Measurements from ENCODE around the gene DMAC2L.

The DMAC2L gene

DNA sequence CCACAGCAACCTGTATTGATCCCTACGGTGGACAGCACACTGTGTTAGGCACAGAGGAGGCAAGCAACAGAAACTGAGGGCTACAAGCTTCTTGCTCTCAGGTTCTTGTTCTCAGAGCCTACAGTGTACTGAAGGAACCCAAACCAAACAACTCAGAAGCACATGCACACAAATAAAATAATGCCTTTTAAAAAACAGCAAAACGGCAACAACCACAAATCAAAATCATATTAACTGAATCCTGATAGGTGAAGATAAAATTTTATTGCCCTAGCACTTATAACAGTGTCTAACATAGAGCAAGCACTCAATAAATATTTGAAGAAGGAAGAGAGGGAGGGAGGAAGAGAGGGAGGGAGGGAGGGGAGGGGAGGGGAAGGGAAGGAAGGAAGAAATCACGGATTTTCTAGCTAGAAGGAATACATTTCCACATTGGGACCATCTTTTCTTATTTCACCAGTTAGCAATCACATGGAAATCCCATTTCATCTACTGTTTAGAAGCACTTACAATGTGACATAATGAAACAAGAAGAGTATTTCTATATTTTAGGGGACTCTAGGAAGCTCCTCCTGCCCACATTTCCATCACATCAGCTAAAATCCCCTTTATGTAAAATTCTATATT is 27.2 kb downstream of the DMAC2L start:
- DNase-seq: no peak
- no peak for TF ChIP-seq GATA1 (IDR thresholded peaks at IDR 0.05; ENCODE audit: low read depth, low read length)
- TF ChIP-seq POLR2A (IDR thresholded peaks at IDR 0.05; ENCODE audit: low read length): no peak

DNA sequence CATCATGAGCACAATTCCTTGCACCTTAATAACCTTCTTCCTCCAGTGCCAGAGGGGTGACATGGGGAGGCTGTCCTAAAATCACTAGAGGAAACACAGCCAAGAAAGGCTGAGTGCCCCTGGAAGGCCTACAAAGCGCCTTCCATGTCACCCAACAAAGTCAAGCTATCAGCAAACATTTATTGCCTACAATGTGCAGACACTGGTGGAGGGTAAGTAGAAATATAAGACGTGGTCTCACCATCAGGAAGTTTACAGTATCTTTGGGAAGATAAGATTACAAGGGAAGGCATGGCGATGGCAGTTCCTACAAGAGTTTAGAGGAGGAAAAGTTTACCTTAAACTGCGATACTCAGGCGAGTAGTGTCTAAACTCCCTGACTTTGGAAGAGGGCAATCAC is 27.9 kb downstream of the DMAC2L start:
- no peak for DNase-seq

DNA sequence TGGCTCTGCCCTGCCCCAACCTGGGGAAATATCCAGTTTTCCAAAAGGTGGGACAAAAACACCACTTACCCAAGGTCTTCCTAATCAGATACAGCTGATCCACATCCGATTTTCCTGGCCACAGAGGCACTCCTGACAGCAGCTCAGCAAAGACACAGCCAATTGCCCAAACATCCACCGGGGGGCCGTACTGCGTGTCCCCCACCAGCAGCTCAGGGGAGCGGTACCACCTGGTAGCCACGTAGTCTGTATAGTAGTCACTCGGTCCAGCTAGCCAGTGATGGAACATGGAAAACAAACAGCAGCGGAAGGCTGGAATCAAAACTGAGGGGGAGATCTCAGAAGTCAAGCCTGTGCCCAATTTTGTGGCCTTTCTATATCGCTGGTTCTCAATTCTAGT is 28.8 kb downstream of the DMAC2L start:
- peak; percentile 10 to 19 for DNase-seq
- TF ChIP-seq GATA1 (IDR thresholded peaks at IDR 0.05; ENCODE audit: low read depth, low read length) (no peak), POLR2A (IDR thresholded peaks at IDR 0.05; ENCODE audit: low read length) (no peak)

More for the DNA sequence above, 27.9 kb downstream of the DMAC2L start:
- TF ChIP-seq POLR2A (IDR thresholded peaks at IDR 0.05; ENCODE audit: low read length): no peak

DNA sequence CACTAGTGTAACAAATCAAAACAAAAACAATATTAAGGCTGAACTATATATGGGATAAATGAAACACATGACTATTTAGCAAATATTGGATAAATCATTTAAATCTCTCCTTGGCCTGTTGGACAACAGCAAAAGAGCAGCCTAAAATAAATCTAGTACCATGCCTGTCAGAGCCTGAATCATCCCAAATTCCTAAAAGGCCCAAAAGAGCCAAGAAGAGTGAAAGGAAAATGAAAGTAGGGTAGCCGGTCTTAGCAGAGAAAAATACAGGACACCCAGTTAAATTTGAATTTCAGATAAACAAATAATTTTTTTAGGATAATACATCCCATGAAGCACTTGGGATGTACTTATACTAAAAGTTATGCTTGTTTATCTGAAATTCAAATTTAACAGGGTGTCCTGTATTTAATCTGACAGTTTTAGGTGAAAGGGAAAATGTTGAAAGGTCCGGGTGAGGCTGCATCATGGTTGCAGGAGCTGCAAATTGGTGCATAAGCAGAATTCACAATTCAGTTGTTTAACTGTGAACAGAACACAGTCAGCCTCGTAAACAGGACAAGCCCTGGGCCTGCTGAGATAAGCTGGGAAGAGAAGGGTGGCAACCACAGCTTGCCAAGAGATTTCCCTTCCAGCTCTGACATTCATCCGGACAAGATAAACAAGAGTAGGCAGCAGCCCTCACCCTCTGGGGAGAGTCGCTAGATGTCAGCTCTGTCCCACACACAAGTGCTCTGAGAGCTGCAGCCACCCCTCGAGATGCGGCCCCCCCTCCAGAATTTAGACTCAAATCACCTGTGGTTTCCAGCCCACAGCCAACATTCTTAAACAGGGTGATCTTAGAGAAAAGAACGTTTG is 30.3 kb downstream of the DMAC2L start:
- peak; percentile 95 to 97 for DNase-seq
- TF ChIP-seq GATA1 (IDR thresholded peaks at IDR 0.05; ENCODE audit: low read depth, low read length) (peak; percentile 50), POLR2A (IDR thresholded peaks at IDR 0.05; ENCODE audit: low read length) (peak; percentile 48)

DNA sequence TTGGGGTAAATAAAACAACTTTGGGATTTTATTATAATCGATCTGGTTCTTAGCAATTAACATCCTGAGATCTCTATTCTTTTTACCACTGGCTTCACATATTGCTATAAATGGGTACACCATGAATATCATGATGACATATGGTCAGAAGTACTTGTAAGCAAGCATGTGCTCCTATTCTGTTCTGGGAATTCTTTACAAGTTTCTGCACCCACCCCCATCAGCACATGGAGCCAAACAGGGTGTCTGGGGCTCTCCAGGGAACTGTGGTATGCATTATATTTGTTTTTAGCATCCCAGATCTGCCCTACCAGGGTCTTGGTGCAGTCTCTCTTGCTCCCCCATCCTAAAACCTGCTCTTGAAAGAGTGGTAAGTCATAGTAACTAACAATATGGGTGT is 31.3 kb downstream of the DMAC2L start:
- DNase-seq: peak in 1 of 2 experiments; percentile 62
- TF ChIP-seq GATA1 (IDR thresholded peaks at IDR 0.05; ENCODE audit: low read depth, low read length) (no peak), POLR2A (IDR thresholded peaks at IDR 0.05; ENCODE audit: low read length) (no peak)

DNA sequence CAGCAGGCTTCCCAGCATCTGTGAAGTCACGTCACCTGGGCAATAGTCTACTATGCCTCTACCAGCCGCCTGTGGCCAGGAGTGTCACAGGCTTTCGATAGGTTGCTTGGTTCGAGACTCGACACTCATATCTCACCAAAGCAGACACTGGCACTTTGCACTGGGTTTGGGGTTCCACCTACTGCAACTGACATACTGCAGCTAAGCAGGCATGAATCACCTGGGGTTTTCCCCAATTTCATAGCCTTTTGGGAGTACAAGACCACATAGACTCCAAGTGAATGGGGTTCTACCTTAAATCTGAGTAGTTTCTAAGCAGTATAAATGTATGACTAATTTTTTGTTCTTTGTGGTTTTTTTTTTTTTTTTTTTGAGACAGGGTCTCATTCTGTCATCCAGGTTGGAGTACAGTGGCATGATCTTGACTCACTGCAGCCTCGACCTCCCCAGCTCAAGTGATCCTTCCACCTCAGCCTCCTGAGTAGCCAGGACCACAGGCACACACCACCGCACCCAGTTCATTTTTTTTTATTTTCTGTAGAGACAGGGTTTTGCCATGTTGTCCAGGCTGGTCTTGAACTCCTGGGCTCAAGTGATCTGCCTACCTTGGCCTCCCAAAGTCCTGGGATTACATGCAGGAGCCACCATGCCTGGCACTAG is 32.1 kb downstream of the DMAC2L start:
- TF ChIP-seq GATA1 (IDR thresholded peaks at IDR 0.05; ENCODE audit: low read depth, low read length): no peak
- no peak for TF ChIP-seq POLR2A (IDR thresholded peaks at IDR 0.05; ENCODE audit: low read length)
- DNase-seq: peak; percentile 88 to 90

DNA sequence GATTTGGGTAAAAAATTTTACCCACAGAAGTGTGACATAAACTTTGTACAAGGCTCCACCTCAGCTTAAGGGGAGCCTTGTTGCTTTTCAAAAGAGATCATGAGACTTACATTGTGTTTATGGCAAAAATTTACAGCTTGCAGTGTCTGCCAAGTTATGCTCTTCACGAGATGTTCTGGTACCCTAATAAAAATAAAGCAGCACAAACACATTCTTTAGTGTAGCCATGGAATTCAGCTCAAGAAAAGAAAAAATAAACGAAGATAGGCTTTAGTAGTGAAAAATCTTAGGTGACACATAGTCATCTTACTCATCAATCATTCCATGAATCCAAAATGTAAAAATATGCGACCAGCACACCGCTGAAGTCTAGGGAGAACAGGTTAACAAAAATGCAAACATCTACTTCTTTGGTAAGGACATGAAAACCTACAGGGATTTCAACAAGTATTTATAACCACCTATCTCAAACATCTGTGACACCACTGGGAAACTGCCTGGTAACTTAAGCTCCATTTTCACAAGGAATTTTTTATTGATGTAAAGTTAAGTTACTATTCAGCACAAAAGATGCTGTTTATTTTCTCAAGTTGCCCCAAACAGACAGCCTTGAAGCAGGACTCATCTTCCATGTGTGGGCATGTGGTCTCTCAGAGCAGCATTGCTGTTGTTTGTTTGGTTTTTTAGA is 32.9 kb downstream of the DMAC2L start:
- DNase-seq: peak in 1 of 2 experiments; percentile 36
- TF ChIP-seq GATA1 (IDR thresholded peaks at IDR 0.05; ENCODE audit: low read depth, low read length) (no peak), POLR2A (IDR thresholded peaks at IDR 0.05; ENCODE audit: low read length) (no peak)

DNA sequence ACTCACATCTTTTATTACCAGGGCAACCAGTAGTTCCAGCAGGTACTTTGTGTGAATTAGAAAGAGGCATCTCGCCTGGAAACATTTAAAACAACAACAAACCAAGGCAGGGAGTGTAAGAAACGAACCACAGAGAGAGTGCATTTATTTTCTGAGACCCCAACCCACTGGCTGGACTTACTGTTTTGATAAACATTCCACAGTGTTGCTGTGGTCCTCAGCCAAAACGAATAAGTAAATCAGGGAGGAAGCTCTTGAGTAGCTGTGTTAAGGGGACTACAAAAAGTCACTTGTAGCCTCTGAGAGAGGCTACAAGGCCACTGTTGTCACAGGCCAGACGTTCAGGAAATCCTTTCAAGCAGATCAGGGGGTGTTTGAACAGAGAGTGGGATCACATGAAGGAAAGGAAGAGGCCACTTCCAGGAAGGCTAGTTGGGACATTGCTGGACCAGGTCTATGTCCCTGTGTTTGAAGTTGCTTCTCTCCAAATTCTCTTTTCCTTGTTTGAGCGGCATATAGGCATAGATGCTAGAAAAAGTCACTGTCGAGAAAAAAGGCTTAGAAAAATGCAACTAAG is 33.8 kb downstream of the DMAC2L start:
- DNase-seq: no peak
- TF ChIP-seq POLR2A (IDR thresholded peaks at IDR 0.05; ENCODE audit: low read length) (no peak), GATA1 (IDR thresholded peaks at IDR 0.05; ENCODE audit: low read depth, low read length) (no peak)

DNA sequence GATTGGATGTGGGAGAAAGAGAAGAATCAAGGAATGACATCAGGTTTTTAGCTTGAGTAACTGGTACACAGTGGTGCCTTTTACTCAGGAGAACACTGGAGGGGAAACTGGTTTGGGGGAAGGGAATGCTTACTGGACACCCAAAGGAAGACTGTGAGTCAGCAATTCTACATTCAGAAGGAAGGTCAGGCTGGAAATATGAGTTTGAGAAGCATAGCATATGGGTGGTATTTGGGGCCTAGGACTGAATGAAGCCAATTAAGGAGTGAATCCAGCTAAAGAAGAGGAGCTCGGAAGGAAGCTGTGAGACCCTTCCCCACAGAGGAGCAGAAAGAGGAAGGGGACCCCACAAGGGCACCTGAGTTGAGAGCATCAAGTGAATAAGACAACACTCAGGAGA is 35.4 kb downstream of the DMAC2L start:
- DNase-seq: peak in 1 of 2 experiments; percentile 52

DNA sequence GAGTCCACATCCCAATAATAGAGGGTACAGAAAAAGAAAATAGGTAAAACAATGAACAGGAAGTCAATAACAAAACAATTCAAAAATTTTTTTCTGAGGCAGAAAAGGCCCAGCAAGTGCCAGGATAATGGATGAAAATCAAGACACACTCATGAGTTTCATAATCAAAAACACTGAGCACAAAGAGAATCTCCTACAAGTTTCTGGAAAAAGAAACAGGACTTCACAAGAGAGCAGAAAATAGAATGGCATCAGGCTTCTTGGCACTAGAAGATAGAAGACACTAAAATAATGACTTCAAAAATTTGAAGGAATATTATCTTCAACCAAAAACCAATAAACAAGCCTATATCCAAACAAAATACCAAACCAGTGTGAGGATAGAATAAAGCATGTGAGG is 36.8 kb downstream of the DMAC2L start:
- TF ChIP-seq GATA1 (IDR thresholded peaks at IDR 0.05; ENCODE audit: low read depth, low read length): no peak
- TF ChIP-seq POLR2A (IDR thresholded peaks at IDR 0.05; ENCODE audit: low read length): no peak
- DNase-seq: no peak

More for the DNA sequence above, 35.4 kb downstream of the DMAC2L start:
- no peak for TF ChIP-seq GATA1 (IDR thresholded peaks at IDR 0.05; ENCODE audit: low read depth, low read length)
- TF ChIP-seq POLR2A (IDR thresholded peaks at IDR 0.05; ENCODE audit: low read length): no peak

DNA sequence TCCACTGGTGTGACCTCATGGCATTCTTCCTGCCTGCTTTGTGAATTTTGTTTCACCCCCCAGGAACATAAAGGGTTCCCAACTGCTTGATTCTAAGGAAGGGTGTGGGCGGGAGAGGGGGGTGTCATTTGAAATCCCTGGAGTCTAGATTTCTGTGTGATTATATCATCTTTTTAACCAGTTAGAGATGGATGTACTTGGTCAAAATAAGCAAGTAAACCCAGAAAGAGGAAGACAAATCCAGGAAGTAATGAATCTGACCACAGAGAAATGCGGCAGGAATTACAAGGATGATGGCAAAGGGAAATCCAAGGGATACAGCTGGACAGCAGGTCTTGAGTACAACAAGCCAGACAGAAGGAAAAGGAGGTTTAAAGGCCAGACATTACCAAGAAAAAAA is 38.9 kb downstream of the DMAC2L start:
- DNase-seq: no peak
- TF ChIP-seq GATA1 (IDR thresholded peaks at IDR 0.05; ENCODE audit: low read depth, low read length) (no peak), POLR2A (IDR thresholded peaks at IDR 0.05; ENCODE audit: low read length) (no peak)

DNA sequence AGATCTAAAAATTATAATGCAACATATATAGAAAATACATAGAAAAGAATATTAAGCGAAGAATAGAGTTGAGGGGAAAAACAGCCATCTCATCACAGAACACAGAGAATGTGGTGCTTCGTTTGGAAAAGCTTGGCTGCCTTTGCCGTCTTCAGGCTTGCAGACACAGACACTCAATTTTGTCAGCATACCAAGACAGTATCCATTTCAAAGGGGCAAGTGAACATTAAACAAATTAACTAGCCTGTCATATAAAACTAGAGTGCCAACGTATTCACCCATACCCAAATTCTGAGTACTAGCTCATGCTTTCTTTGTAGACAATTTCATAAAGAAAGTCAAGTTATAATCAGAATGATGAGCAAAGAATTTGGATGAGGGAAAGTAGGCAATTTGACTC is 40.5 kb downstream of the DMAC2L start:
- no peak for DNase-seq
- TF ChIP-seq GATA1 (IDR thresholded peaks at IDR 0.05; ENCODE audit: low read depth, low read length) (no peak), POLR2A (IDR thresholded peaks at IDR 0.05; ENCODE audit: low read length) (no peak)

DNA sequence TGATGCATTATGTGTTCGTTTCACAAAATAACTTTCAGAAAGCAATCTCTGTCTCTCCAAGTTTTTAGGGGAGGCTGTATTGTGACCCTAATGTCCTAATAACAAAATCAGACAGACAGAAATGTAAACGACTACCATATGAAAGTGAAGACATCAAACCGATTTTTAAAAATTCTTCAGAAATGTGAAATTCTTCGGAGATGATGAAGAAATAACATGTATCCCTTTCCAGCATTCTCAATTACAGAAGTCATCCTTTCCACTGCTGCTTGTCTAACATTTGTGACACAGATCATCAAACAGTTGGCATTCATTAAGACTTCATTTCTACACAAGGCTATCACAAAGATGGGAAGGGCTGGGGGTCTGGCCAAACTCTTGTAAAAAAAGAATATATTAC is 41.0 kb downstream of the DMAC2L start:
- DNase-seq: no peak
- TF ChIP-seq GATA1 (IDR thresholded peaks at IDR 0.05; ENCODE audit: low read depth, low read length) (no peak), POLR2A (IDR thresholded peaks at IDR 0.05; ENCODE audit: low read length) (no peak)

Measured in erythroblast (primary cell).